ENCODE data around the gene YBX1. TPM values are rescaled to one million over a fixed set of nuclear protein-coding genes. Genes with fewer than 3 reads are reported as not detected.

YBX1 gene
- total RNA-seq, 6 experiments from 2014 or later: 736 to 879 (median 836) TPM

DNA sequence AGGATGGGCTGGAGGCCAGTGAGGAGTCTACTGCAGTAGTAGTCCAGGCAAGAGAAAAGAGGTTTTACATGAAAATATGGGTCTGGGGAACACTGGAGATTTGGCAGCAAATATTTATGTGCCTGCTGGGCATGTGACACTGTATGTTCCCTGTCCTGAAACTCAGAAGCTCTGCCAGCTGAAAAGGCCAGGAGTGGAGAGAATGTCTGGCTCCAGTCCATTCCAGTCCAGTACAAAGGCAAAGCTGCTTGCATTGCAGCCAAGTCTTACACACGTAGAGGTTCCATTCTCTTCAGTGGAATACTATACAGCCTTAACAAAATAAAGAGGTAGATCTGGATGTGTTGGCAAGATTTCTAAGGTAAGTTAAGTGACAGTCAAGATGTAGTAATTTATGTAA is 7.5 kb upstream of the YBX1 start:
- H3K36me3 Mint-ChIP-seq (ENCODE audit: low read depth): peaks cover 10% of the 10 kb centered on the region
- TF ChIP-seq CTCF (IDR thresholded peaks at IDR 0.05): no peak
- H3K27me3 Mint-ChIP-seq (ENCODE audit: insufficient read depth): no peaks in the 10 kb centered on the region; the same call in 1 of the 2 replicates
- no peak overlapping the region for H3K27ac Mint-ChIP-seq
- no peak overlapping the region for H3K4me3 Mint-ChIP-seq
- no peaks in the 10 kb centered on the region for H3K9me3 Mint-ChIP-seq
- H3K4me1 Mint-ChIP-seq (ENCODE audit: low read depth): peaks cover 19% of the 10 kb centered on the region
- DNase-seq: no peak

DNA sequence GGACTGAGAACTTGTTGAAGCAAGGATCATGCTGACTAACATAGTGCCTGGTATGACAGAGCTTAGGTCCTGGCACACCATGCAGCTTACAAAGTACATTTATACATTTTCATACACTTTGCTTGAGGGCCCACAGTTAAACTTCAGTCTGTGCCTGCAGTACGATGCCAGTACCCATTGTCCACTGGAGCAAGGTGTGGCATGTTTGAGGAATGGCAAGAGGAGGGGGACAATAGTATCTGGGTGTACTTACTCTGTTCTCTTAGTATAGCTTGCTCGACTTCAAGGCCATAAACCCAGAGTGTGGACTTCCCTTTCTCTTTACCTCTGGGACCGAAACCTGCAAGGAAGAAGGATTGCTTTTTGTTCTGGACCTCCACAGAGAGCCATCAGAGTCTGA is 6.8 kb upstream of the YBX1 start:
- Mint-ChIP-seq H3K27ac (no peak overlapping the region), H3K27me3 (ENCODE audit: insufficient read depth) (no peaks in the 10 kb centered on the region; the same call in 1 of the 2 replicates), H3K4me1 (ENCODE audit: low read depth) (peaks cover 27% of the 10 kb centered on the region), H3K4me3 (no peak overlapping the region), H3K9me3 (no peaks in the 10 kb centered on the region), H3K36me3 (ENCODE audit: low read depth) (peaks cover 5% of the 10 kb centered on the region)
- no peak for TF ChIP-seq CTCF (IDR thresholded peaks at IDR 0.05)
- no peak for DNase-seq

DNA sequence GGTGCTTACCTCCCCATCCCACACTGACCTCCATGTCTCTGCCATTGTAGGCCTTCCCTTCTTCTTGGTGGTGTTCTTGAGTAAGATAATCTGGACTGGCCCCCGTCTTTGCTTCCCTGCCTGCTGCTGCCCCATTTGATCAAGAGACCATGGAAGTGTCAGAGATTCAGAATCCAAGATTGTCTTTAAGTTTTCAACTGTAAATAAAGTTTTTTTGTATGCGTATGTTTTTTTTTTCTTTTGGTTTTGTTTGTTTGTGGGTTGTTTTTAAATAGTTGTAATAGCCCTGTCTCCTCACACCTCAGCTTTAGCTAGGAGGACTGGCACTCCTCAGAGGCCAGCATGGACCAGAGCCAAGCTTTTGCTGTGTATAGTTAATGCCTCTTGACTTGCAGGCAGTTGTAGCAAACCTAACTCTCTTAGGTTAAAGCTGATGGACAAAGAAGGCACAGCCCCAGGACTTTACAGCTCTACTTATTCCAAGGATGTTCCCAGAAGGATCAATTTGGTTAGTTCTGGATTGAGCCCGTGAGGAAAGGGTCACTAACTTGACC is 5.6 kb upstream of the YBX1 start:
- TF ChIP-seq CTCF (IDR thresholded peaks at IDR 0.05): no peak
- Mint-ChIP-seq H3K27ac (no peak overlapping the region), H3K36me3 (ENCODE audit: low read depth) (peaks cover 5% of the 10 kb centered on the region), H3K4me1 (ENCODE audit: low read depth) (peaks cover 37% of the 10 kb centered on the region), H3K4me3 (no peak overlapping the region), H3K27me3 (ENCODE audit: insufficient read depth) (no peaks in the 10 kb centered on the region; the same call in 1 of the 2 replicates), H3K9me3 (no peaks in the 10 kb centered on the region)
- no peak for DNase-seq

DNA sequence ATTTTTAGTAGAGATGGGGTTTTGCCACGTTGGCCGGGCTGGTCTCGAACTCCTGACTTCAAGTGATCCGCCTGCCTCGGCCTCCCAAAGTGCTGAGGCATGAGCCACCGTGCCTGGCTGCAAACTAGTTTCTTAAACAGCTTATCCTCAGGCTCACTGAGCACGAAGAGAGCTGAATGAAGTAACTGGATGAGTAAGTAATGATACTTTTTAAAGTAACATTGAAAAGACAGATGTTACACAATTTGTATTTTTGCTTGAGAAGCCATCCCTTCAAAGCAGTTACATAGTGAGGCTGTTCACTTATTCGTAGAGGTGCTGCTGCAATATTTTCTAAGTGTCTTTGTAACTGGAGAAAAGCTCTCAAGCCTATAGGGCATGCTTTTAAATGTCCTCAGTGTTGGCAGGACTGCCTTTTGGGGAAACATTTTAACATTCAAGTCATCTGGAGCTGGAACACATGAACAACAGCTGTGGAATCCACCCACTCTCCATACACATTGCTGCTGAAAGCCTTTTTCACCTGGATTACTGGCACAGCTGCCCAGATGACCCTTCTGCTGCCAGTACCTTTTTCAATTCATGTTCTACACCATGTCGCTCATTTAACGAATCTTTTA is 2.7 kb upstream of the YBX1 start:
- H3K4me1 Mint-ChIP-seq (ENCODE audit: low read depth): peaks cover 48% of the 10 kb centered on the region
- H3K9me3 Mint-ChIP-seq: no peaks in the 10 kb centered on the region
- H3K27ac Mint-ChIP-seq: peak overlapping the region; percentile 59
- no peak overlapping the region for H3K4me3 Mint-ChIP-seq
- peaks cover 18% of the 10 kb centered on the region for H3K36me3 Mint-ChIP-seq (ENCODE audit: low read depth)
- no peak for TF ChIP-seq CTCF (IDR thresholded peaks at IDR 0.05)
- H3K27me3 Mint-ChIP-seq (ENCODE audit: insufficient read depth): peaks cover 6% of the 10 kb centered on the region
- peak; percentile 72 for DNase-seq

DNA sequence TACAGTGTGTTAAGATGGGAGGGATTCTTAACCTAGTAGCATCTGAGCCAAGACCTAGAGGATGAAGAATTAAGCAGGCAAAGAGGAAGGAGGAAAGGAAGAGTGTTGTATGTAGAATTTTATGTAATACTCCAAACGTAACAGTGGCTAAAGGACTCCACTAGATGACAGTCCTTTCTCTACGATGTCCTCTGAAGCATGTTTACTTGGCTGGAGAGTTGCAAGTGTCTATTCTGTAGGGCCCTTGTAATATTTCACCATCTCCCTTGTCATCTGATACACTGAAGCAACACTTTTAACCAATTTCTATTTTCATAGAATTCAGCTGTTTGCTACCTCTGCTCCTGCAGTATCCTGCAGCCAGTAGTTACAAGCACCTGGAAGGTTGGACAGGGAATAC is 2.2 kb upstream of the YBX1 start:
- peaks cover 6% of the 10 kb centered on the region for H3K27me3 Mint-ChIP-seq (ENCODE audit: insufficient read depth)
- no peak for TF ChIP-seq CTCF (IDR thresholded peaks at IDR 0.05)
- H3K4me3 Mint-ChIP-seq: peak overlapping the region; percentile 87
- H3K27ac Mint-ChIP-seq: peak overlapping the region; percentile 59
- peaks cover 53% of the 10 kb centered on the region for H3K4me1 Mint-ChIP-seq (ENCODE audit: low read depth)
- H3K36me3 Mint-ChIP-seq (ENCODE audit: low read depth): peaks cover 24% of the 10 kb centered on the region
- H3K9me3 Mint-ChIP-seq: no peaks in the 10 kb centered on the region
- DNase-seq: no peak
